Testis (tissue), 3 donors: Measurements from ENCODE around the gene ZBTB11. TPM values are rescaled to one million over a fixed set of nuclear protein-coding genes. Genes with fewer than 3 reads are reported as not detected.
"Not testable (repeated sequence)": the region's sequence is repeated elsewhere in the genome, so short reads cannot be mapped to it uniquely, and the experiment has no call there.

Experiments used
- DNase-seq: peaks from one replicate; pipeline ENCODE4 v3.0.0-alpha.2; 2019
- H3K27ac ChIP-seq, 2 donors: fragments of 200-600 bp; sonication (generic); one replicate each; pipeline ENCODE4 v1.5.1; 2019
- H3K27me3 ChIP-seq: fragments of 200-600 bp; sonication (generic); one replicate; pipeline ENCODE4 v1.5.1; 2019
- H3K36me3 ChIP-seq: fragments of 200-600 bp; sonication (generic); one replicate; pipeline ENCODE4 v1.5.1; 2017; ENCODE audit warnings: low read depth; ENCODE audit errors: missing control alignments
- H3K4me1 ChIP-seq: fragments of 200-600 bp; sonication (generic); one replicate; pipeline ENCODE4 v1.5.1; 2019
- H3K4me3 ChIP-seq, 2 donors: fragments of 200-600 bp; sonication (generic); one replicate each; pipeline ENCODE4 v1.5.1; 2017 to 2019
- H3K9me3 ChIP-seq: fragments of 200-600 bp; sonication (generic); one replicate; pipeline ENCODE4 v1.5.1; 2017
- POLR2A ChIP-seq: fragments of 450-650 bp; IDR thresholded peaks from one replicate; pipeline ENCODE4 v1.6.1; 2017; ENCODE audit warnings: antibody characterized with exemption, mild to moderate bottlenecking, moderate library complexity
- WGBS, 2 donors: methylation state at CpG; one replicate each; pipeline ENCODE4 v1.1.5; 2018; 5-methylcytosine and 5-hydroxymethylcytosine counted together
- intact Hi-C: fragments of 100-400 bp; cut with DNase I; formaldehyde crosslinking; loops from one replicate; pipeline ENCODE4 v1.15.1; 2023; ENCODE audit warnings: low total_unique reads
- polyA plus RNA-seq: library from polyadenylated mRNA; stranded (reverse); fragments of 350-450 nt; fragmentation: Illumina TruSeq; extraction: RNeasy Lipid Tissue Mini Kit (QIAGEN cat#74804); gene quantifications from one replicate; pipeline ENCODE4 v1.2.3, GENCODE V29; 2014; ENCODE audit warnings: low read depth, low replicate concordance; ENCODE audit not compliant: insufficient read depth
- small RNA-seq, 2 donors: library from RNA; depleted of rRNA; stranded (forward); fragments of <200 nt; gene quantifications; one replicate each; pipeline ENCODE3, GENCODE V24; 2016
- total RNA-seq, 2 donors: library from RNA; depleted of rRNA; stranded (reverse); fragments of >200 nt; gene quantifications; one replicate each; pipeline ENCODE4 v1.2.3, GENCODE V29; 2016
- TF ChIP-seq, protein P1 (sequence below), 3 experiments: fragments of 450-650 bp in 2 of 3; fragments of 200-600 bp in 1 of 3; sonication (generic) in 1 of 3; IDR thresholded peaks; one replicate each; pipeline ENCODE4 v1.5.1; 2016 to 2019; ENCODE audit warnings: antibody characterized with exemption in 3 of 3, mild to moderate bottlenecking in 2 of 3, moderate library complexity in 1 of 3

Gene ZBTB11
- total and polyA plus RNA-seq, 3 donors from 2014 or later, result 14.8 to 37.4 (median 32.8) TPM

DNA sequence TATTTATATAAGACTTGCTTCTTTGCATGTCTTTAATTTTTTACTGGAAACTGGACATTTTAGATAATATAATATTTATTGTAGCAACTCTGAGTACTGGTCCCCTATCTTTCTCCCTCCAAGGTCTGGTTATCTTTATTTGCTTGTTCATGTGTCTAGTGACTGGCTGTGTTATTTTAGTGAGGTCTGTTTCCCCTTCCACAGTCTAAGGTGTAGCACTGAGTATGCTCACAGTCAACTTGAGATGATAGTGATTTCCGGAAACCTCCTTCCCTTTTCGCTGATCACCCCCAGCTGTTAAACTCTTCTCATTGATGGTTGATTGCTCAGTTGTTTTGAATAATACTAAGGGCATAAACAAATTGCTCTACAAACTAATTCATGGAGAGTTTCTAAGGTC lies 65.9 kb downstream of the ZBTB11 start:
- 75 to 82% methylated on average over 2 of the region's 2 CpGs for WGBS, 2 donors
- no peak overlapping the region for H3K4me3 ChIP-seq
- intact Hi-C loops, result no loop called here

DNA sequence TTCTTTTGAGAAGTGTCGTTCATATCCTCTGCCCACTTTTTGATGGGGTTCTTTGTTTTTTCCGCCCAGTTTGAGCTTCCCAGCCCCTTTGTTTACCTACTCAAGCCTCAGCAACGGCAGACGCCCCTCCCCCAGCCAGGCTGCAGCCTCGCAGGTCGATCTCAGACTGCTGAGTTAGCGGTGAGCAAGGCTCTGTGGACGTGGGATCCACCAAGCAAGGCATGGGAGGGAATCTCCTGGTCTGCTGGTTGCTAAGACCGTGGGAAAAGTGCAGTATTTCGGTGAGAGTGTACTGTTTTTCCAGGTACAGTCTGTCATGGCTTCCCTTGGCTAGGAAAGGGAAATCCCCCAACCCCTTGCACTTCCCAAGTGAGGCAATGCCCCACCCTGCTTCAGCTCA lies 71.5 kb downstream of the ZBTB11 start:
- H3K4me1 ChIP-seq, H3K27me3 ChIP-seq, H3K27ac ChIP-seq, H3K4me3 ChIP-seq, H3K9me3 ChIP-seq, H3K36me3 ChIP-seq, DNase-seq, intact Hi-C loops: not testable (repeated sequence)
- WGBS, 2 donors, result 39 to 57% methylated on average over 10 of the region's 10 CpGs

More for the DNA sequence above, 65.9 kb downstream of the ZBTB11 start:
- H3K9me3 ChIP-seq, result no peaks in the 10 kb centered on the region
- DNase-seq, result no peak
- TF ChIP-seq POLR2A, result no peak
- TF ChIP-seq, protein P1, sequence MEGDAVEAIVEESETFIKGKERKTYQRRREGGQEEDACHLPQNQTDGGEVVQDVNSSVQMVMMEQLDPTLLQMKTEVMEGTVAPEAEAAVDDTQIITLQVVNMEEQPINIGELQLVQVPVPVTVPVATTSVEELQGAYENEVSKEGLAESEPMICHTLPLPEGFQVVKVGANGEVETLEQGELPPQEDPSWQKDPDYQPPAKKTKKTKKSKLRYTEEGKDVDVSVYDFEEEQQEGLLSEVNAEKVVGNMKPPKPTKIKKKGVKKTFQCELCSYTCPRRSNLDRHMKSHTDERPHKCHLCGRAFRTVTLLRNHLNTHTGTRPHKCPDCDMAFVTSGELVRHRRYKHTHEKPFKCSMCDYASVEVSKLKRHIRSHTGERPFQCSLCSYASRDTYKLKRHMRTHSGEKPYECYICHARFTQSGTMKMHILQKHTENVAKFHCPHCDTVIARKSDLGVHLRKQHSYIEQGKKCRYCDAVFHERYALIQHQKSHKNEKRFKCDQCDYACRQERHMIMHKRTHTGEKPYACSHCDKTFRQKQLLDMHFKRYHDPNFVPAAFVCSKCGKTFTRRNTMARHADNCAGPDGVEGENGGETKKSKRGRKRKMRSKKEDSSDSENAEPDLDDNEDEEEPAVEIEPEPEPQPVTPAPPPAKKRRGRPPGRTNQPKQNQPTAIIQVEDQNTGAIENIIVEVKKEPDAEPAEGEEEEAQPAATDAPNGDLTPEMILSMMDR (IDR thresholded peaks at IDR 0.05), result no peak
- H3K27me3 ChIP-seq, result no peaks in the 10 kb centered on the region
- no peak overlapping the region for H3K27ac ChIP-seq
- no peaks in the 10 kb centered on the region for H3K36me3 ChIP-seq
- H3K4me1 ChIP-seq, result no peaks in the 10 kb centered on the region

DNA sequence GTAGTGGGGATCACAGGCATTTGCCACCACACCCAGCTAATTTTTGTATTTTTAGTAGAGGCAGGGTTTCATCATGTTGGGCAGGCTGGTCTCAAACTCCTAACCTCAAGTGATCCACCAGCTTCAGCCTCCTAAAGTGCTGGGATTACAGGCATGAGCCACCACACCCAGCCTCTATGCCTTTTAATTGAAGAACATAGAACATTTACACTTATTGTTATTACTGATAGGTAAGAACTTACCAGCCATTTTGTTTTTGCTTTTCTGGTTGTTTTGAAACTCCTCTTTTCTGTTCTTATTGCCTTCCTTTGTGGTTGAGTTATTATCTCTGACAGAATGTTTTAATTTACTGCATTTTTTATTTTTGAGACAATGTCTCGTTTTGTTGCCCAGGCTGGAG lies 73.7 kb downstream of the ZBTB11 start:
- 88 to 100% methylated on average over 1 of the region's 1 CpG for WGBS, 2 donors
- no peak overlapping the region for H3K4me3 ChIP-seq
- DNase-seq, result no peak
- no peaks in the 10 kb centered on the region for H3K4me1 ChIP-seq
- no peaks in the 10 kb centered on the region for H3K36me3 ChIP-seq
- H3K27ac ChIP-seq, result no peak overlapping the region
- H3K9me3 ChIP-seq, result no peaks in the 10 kb centered on the region
- no peak for TF ChIP-seq POLR2A
- TF ChIP-seq, protein P1 (IDR thresholded peaks at IDR 0.05), result no peak
- intact Hi-C loops, result no loop called here
- H3K27me3 ChIP-seq, result no peaks in the 10 kb centered on the region

DNA sequence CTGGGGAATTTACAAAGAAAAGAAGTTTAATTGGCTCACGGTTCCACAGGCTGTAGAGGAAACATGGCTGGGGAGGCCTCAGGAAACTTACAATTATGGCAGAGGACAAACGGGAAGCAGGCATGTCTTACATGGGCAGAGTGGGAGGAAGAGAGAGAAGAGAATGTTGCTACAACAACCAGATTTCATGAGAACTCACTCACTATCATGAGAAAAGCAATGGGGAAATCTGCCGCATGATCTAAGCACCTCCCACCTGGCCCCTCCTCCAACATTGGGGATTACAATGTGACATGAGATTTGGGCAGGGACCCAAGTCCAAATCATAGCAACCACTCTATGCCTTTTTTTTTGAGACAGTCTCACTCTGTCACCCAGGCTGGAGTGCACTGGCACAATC lies 74.2 kb downstream of the ZBTB11 start:
- no peak for DNase-seq
- 86 to 88% methylated on average over 3 of the region's 3 CpGs for whole genome bisulfite sequencing, 2 donors
- no peak overlapping the region for H3K27ac ChIP-seq
- no peak overlapping the region for H3K4me3 ChIP-seq
- no peaks in the 10 kb centered on the region for H3K4me1 ChIP-seq
- H3K27me3 ChIP-seq, result no peaks in the 10 kb centered on the region
- TF ChIP-seq, protein P1 (IDR thresholded peaks at IDR 0.05), result no peak
- TF ChIP-seq POLR2A, result no peak
- intact Hi-C loops, result no loop called here
- H3K9me3 ChIP-seq, result no peaks in the 10 kb centered on the region
- H3K36me3 ChIP-seq, result no peaks in the 10 kb centered on the region

Small RNAs within 50 kb of the gene (small RNA-seq; reads per million reads assigned to genes)
- gene RF00019 (0 reads per million in 2 donors), gene RNU6-1256P (0 reads per million in 2 donors), gene RNY1P12 (0 reads per million in 2 donors)

Other genes starting within 250 kb of the ZBTB11 start
- 10 to 100 TPM; 23.9 to 25.7 TPM for gene SENP7, start 163.9 kb downstream of the ZBTB11 start, total RNA-seq
- 12.6 TPM for gene SENP7, start 163.9 kb downstream of the ZBTB11 start, polyA plus RNA-seq
- gene TRMT10C, start 115.3 kb downstream of the ZBTB11 start, total RNA-seq, result 10 to 100 TPM; 13.5 to 16.3 TPM
- gene TRMT10C, start 115.3 kb downstream of the ZBTB11 start, polyA plus RNA-seq, result 13.3 TPM
- 10 to 100 TPM; 60.6 to 62.5 TPM for gene PCNP, start 103.0 kb downstream of the ZBTB11 start, total RNA-seq
- 89.1 TPM for gene PCNP, start 103.0 kb downstream of the ZBTB11 start, polyA plus RNA-seq
- 100 to 1,000 TPM; 443 to 569 TPM for gene RPL24, start 9.6 kb upstream of the ZBTB11 start, total RNA-seq
- 682 TPM for gene RPL24, start 9.6 kb upstream of the ZBTB11 start, polyA plus RNA-seq
- gene CEP97, start 47.5 kb upstream of the ZBTB11 start, total RNA-seq, result 10 to 100 TPM; 22.1 to 26.5 TPM
- 19.3 TPM for gene CEP97, start 47.5 kb upstream of the ZBTB11 start, polyA plus RNA-seq
- gene NXPE3, start 102.1 kb upstream of the ZBTB11 start, total RNA-seq, result 10 to 100 TPM; 11.7 to 17.0 TPM
- gene NXPE3, start 102.1 kb upstream of the ZBTB11 start, polyA plus RNA-seq, result 14.6 TPM
- 10 to 100 TPM in 1 of 2 donors, 1 to 10 TPM in 1; 6.9 to 14.7 TPM for gene NFKBIZ, start 172.4 kb upstream of the ZBTB11 start, total RNA-seq
- gene NFKBIZ, start 172.4 kb upstream of the ZBTB11 start, polyA plus RNA-seq, result 5.4 TPM